Umbilical cord (tissue), 2 donors: ENCODE results near the gene FZD4. TPM values are rescaled to one million over a fixed set of nuclear protein-coding genes. Genes with fewer than 3 reads are reported as not detected.
A peak's percentile ranks its signal among the peaks of the same experiment; 100 is the strongest.
"Not testable (repeated sequence)": the region's sequence is repeated elsewhere in the genome, so short reads cannot be mapped to it uniquely, and the experiment has no call there.

Experiments
- DNase-seq: peaks from one replicate; pipeline ENCODE4 v3.0.0-alpha.2; 2015; ENCODE audit warnings: low spot score
- total RNA-seq: library from RNA; depleted of rRNA; stranded (reverse); fragments of >200 nt; gene quantifications from one replicate; pipeline ENCODE4 v1.2.3, GENCODE V29; 2014; ENCODE audit warnings: low replicate concordance; ENCODE audit not compliant: insufficient read depth

The FZD4 gene
- total RNA-seq, 1 donor from 2014 or later = 9.4 TPM

GRCh38 chr11:86977441-86978050 lies 22.4 kb upstream of the FZD4 start:
- DNase-seq = no peak

- DNase-seq = no peak
Measured at GRCh38 chr11:86972734-86973133, 17.5 kb upstream of the FZD4 start.

GRCh38 chr11:86969258-86969657 lies 14.1 kb upstream of the FZD4 start:
- no peak for DNase-seq

GRCh38 chr11:86967601-86968000 lies 12.4 kb upstream of the FZD4 start:
- not testable (repeated sequence) for DNase-seq

- no peak for DNase-seq
Measured at GRCh38 chr11:86957976-86958646, 2.9 kb upstream of the FZD4 start.

GRCh38 chr11:86956905-86957195 lies 1.7 kb upstream of the FZD4 start:
- no peak for DNase-seq

GRCh38 chr11:86955111-86955360 lies 159 bp downstream of the FZD4 start:
- no peak for DNase-seq

- no peak for DNase-seq
Measured at GRCh38 chr11:86954269-86955110, 705 bp downstream of the FZD4 start.

GRCh38 chr11:86952221-86952875 lies 2.8 kb downstream of the FZD4 start:
- DNase-seq = no peak

GRCh38 chr11:86951706-86952105 lies 3.5 kb downstream of the FZD4 start:
- DNase-seq = no peak

- no peak for DNase-seq
Measured at GRCh38 chr11:86950661-86950995, 4.6 kb downstream of the FZD4 start.

- no peak for DNase-seq
Measured at GRCh38 chr11:86949995-86950660, 5.1 kb downstream of the FZD4 start.

- DNase-seq = no peak
Measured at GRCh38 chr11:86948733-86949132, 6.5 kb downstream of the FZD4 start.

GRCh38 chr11:86947541-86947940 lies 7.7 kb downstream of the FZD4 start:
- no peak for DNase-seq

GRCh38 chr11:86943505-86943904 lies 11.7 kb downstream of the FZD4 start:
- not testable (repeated sequence) for DNase-seq

GRCh38 chr11:86941871-86942599 lies 13.2 kb downstream of the FZD4 start:
- no peak for DNase-seq

- no peak for DNase-seq
Measured at GRCh38 chr11:86941077-86941870, 13.9 kb downstream of the FZD4 start.

GRCh38 chr11:86940122-86940777 lies 14.9 kb downstream of the FZD4 start:
- peak; percentile 75 for DNase-seq

GRCh38 chr11:86938900-86939880 lies 16.0 kb downstream of the FZD4 start:
- DNase-seq = peak; percentile 79
